ENCODE measurements around the gene LRRC51.
"Not testable (repeated sequence)": the region's sequence is repeated elsewhere in the genome, so short reads cannot be mapped to it uniquely, and the experiment has no call there.

LRRC51 gene

GRCh38 chr11:72141066-72141465 lies 60.4 kb downstream of the LRRC51 start:
- DNase-seq = peak in 1 of 2 donors; percentile 9

GRCh38 chr11:72142086-72142485 lies 61.4 kb downstream of the LRRC51 start:
- not testable (repeated sequence) for DNase-seq

GRCh38 chr11:72142543-72142942 lies 61.9 kb downstream of the LRRC51 start:
- not testable (repeated sequence) for DNase-seq

GRCh38 chr11:72144807-72145565 lies 64.3 kb downstream of the LRRC51 start:
- no peak for DNase-seq

All from stimulated activated CD4-positive, alpha-beta T cell treated with anti-CD3 and anti-CD28 coated beads, Interleukin-2, amount 100 ng/mL, for 24 hours (primary cell).